GM23338 (cell line): Measurements from ENCODE around the gene FLT1.

Source experiments
- CREB1 ChIP-seq: fragments of 250-450 bp; sonication (Bioruptor Pico); IDR thresholded peaks from 2 replicates; pipeline ENCODE4 v1.5.0; 2020; ENCODE audit warnings: low read depth, mild to moderate bottlenecking, moderate library complexity
- ETS1 ChIP-seq: IDR thresholded peaks from 2 replicates; pipeline ENCODE4 v1.6.1; 2016; ENCODE audit warnings: antibody characterized with exemption
- EZH2 ChIP-seq: fragments of 200-600 bp; sonication (generic); IDR thresholded peaks from one replicate; pipeline ENCODE4 v1.8.0; 2017; ENCODE audit warnings: antibody characterized with exemption, mild to moderate bottlenecking, low read depth; ENCODE audit not compliant: unreplicated experiment
- EZH2phosphoT487 ChIP-seq: fragments of 200-600 bp; sonication (generic); IDR thresholded peaks from one replicate; pipeline ENCODE4 v1.8.1; 2018; ENCODE audit warnings: antibody characterized with exemption; ENCODE audit not compliant: unreplicated experiment
- JUNB ChIP-seq: IDR thresholded peaks from one replicate; pipeline ENCODE4 v1.6.1; 2016; ENCODE audit warnings: antibody characterized with exemption; ENCODE audit not compliant: unreplicated experiment
- NANOG ChIP-seq: IDR thresholded peaks from 2 replicates; pipeline ENCODE4 v1.6.1; 2016; ENCODE audit warnings: antibody characterized with exemption, borderline replicate concordance
- POLR2AphosphoS5 ChIP-seq: IDR thresholded peaks from 2 replicates; pipeline ENCODE4 v1.6.1; 2016; ENCODE audit warnings: antibody characterized with exemption, low read depth
- REST ChIP-seq: IDR thresholded peaks from one replicate; pipeline ENCODE4 v1.6.1; 2018; ENCODE audit warnings: antibody characterized with exemption; ENCODE audit not compliant: unreplicated experiment
- STAT1 ChIP-seq: IDR thresholded peaks from one replicate; pipeline ENCODE4 v1.6.1; 2016; ENCODE audit warnings: antibody characterized with exemption; ENCODE audit not compliant: unreplicated experiment
- ZNF114 ChIP-seq: fragments of 250-450 bp; sonication (Bioruptor Pico); IDR thresholded peaks from 2 replicates; pipeline ENCODE4 v1.5.0; 2020; ENCODE audit warnings: mild to moderate bottlenecking, moderate library complexity
- ZNF331 ChIP-seq: fragments of 250-450 bp; sonication (Bioruptor Pico); IDR thresholded peaks from 2 replicates; pipeline ENCODE4 v1.5.0; 2020; ENCODE audit warnings: low read depth, mild to moderate bottlenecking, moderate library complexity
- ZNF462 ChIP-seq: fragments of 250-450 bp; sonication (Bioruptor Pico); IDR thresholded peaks from 2 replicates; pipeline ENCODE4 v1.5.0; 2020; ENCODE audit warnings: mild to moderate bottlenecking, moderate library complexity
- TF ChIP-seq, protein P1 (sequence below), 2 experiments: fragments of 200-600 bp in 1 of 2; sonication (generic) in 1 of 2; conservative IDR thresholded peaks; 2 replicates each; pipeline versions ENCODE4 v1.5.1 to v1.6.1; 2016 to 2017; ENCODE audit warnings: antibody characterized with exemption in 2 of 2, low read depth in 2 of 2, mild to moderate bottlenecking in 2 of 2, moderate library complexity in 1 of 2

GRCh38 chr13:28499609-28500008 lies 4.7 kb upstream of the FLT1 start:
- TF ChIP-seq, protein P1, sequence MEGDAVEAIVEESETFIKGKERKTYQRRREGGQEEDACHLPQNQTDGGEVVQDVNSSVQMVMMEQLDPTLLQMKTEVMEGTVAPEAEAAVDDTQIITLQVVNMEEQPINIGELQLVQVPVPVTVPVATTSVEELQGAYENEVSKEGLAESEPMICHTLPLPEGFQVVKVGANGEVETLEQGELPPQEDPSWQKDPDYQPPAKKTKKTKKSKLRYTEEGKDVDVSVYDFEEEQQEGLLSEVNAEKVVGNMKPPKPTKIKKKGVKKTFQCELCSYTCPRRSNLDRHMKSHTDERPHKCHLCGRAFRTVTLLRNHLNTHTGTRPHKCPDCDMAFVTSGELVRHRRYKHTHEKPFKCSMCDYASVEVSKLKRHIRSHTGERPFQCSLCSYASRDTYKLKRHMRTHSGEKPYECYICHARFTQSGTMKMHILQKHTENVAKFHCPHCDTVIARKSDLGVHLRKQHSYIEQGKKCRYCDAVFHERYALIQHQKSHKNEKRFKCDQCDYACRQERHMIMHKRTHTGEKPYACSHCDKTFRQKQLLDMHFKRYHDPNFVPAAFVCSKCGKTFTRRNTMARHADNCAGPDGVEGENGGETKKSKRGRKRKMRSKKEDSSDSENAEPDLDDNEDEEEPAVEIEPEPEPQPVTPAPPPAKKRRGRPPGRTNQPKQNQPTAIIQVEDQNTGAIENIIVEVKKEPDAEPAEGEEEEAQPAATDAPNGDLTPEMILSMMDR (conservative IDR thresholded peaks at IDR 0.05; ENCODE audit: low read depth in 2 of 2) = no peak
- TF ChIP-seq EZH2 = no peak
- no peak for TF ChIP-seq EZH2phosphoT487
- TF ChIP-seq JUNB = no peak
- TF ChIP-seq POLR2AphosphoS5 = no peak
- TF ChIP-seq REST = no peak
- TF ChIP-seq ZNF462 (CRISPR knock-in tag) = no peak
- TF ChIP-seq CREB1 (CRISPR knock-in tag) = no peak
- no peak for TF ChIP-seq ZNF331 (CRISPR knock-in tag)
- no peak for TF ChIP-seq ETS1
- no peak for TF ChIP-seq NANOG
- no peak for TF ChIP-seq ZNF114 (CRISPR knock-in tag)
- no peak for TF ChIP-seq STAT1
